Measurements from ENCODE around the gene CELF2.

DNA sequence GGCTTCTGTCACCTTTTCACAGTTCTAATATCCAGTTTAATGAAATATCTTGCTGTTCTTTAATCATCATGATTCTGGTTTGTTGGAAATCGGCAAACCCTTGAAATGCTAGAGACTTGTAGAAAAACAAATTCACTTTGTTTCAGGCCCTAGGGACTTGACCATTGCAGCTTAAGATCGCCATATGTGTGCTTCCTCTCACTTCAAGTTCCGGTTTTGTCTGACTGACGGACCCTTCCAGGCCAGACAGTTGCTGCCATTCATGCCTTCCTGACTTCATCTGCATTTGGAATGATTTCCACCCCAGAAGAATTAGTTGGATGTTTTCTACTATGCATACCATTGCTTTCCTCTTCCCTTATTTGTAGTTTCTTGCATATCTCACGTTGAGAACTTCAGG, 125.6 kb downstream of the CELF2 start:
- TF ChIP-seq, protein P1, sequence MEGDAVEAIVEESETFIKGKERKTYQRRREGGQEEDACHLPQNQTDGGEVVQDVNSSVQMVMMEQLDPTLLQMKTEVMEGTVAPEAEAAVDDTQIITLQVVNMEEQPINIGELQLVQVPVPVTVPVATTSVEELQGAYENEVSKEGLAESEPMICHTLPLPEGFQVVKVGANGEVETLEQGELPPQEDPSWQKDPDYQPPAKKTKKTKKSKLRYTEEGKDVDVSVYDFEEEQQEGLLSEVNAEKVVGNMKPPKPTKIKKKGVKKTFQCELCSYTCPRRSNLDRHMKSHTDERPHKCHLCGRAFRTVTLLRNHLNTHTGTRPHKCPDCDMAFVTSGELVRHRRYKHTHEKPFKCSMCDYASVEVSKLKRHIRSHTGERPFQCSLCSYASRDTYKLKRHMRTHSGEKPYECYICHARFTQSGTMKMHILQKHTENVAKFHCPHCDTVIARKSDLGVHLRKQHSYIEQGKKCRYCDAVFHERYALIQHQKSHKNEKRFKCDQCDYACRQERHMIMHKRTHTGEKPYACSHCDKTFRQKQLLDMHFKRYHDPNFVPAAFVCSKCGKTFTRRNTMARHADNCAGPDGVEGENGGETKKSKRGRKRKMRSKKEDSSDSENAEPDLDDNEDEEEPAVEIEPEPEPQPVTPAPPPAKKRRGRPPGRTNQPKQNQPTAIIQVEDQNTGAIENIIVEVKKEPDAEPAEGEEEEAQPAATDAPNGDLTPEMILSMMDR (conservative IDR thresholded peaks at IDR 0.05; ENCODE audit: low read depth, low read length), result no peak
- TF ChIP-seq EZH2 (IDR thresholded peaks at IDR 0.05; ENCODE audit: borderline replicate concordance, low read depth, low read length, poor library complexity, severe bottlenecking), result no peak
